HL-60 (cell line): Measurements from ENCODE around the gene FAM3A.
A peak's percentile ranks its signal among the peaks of the same experiment; 100 is the strongest.

ENCODE experiments used
- DNase-seq, 2 experiments: peaks; one replicate each; pipeline ENCODE4 v3.0.0-alpha.2; 2010 to 2020; ENCODE audit warnings: low read depth in 1 of 2, low spot score in 1 of 2
- H3K27ac ChIP-seq: fragments of 250-450 bp; sonication (Bioruptor Pico); replicated peaks from 2 replicates; pipeline ENCODE4 v1.5.1; 2020; ENCODE audit warnings: mild to moderate bottlenecking, moderate library complexity
- H3K27me3 ChIP-seq: fragments of 250-450 bp; sonication (Bioruptor Pico); 2 replicates; pipeline ENCODE4 v1.5.1; 2021; ENCODE audit warnings: mild to moderate bottlenecking, moderate library complexity; ENCODE audit not compliant: insufficient read depth, poor library complexity, severe bottlenecking
- H3K4me3 ChIP-seq: replicated peaks from 2 replicates; pipeline ENCODE4 v1.5.1; 2011; ENCODE audit warnings: mild to moderate bottlenecking, control low read depth, low read length; ENCODE audit not compliant: insufficient read depth
- GABPA ChIP-seq: IDR thresholded peaks from 2 replicates; pipeline ENCODE4 v1.6.1; 2012; ENCODE audit warnings: low read depth
- POLR2AphosphoS5 ChIP-seq: IDR thresholded peaks from 2 replicates; pipeline ENCODE4 v1.6.1; 2012; ENCODE audit warnings: low read depth
- REST ChIP-seq: IDR thresholded peaks from 2 replicates; pipeline ENCODE4 v1.6.1; 2012; ENCODE audit warnings: low read depth; ENCODE audit not compliant: insufficient replicate concordance
- SPI1 ChIP-seq: IDR thresholded peaks from 2 replicates; pipeline ENCODE4 v1.6.1; 2012; ENCODE audit warnings: low read depth, mild to moderate bottlenecking, borderline replicate concordance
- TF ChIP-seq, protein P1 (sequence below): IDR thresholded peaks from one replicate; pipeline ENCODE4 v1.5.1; 2011; ENCODE audit warnings: low read length, control low read depth, inconsistent platforms; ENCODE audit not compliant: insufficient read depth

Gene FAM3A

DNA sequence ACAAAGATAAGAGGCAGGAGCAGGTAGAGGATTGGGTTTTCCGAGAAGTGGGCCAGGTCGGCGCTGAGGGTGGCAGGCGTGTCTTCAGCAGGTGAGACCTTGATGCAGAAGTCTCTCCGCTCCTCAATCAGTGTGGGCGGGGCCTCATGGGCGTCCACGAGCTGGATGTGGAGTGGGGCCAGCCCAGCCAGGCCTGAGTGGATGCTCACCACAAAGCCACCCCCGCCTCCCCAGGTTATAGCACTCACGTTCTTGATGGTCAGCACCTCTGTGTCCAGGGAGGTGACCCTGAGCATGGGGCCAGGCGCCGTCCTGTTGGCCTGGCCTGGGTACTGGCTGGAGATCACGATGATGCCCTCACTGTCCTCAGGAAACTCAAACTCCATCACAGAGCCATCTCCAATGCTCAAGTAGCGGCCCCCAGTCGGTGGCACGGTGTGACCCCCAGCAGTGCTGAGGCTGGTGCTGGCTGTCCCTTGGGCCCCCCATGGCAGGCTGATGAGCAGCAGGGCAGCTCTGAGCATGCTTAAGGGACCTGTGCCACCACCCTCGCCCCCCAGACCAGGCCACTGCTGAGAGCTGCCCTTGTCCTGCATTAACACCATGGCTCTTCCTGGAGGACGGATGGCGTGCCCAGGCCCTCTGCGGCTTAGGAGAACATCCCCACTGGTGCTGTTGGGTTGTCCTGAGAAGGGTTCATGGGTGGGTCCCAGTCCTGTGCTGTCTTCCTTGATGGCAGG lies 27.5 kb downstream of the FAM3A start:
- DNase-seq, result no peak
- H3K27me3 ChIP-seq, result no peaks in the 10 kb centered on the region
- no peak overlapping the region for H3K4me3 ChIP-seq
- TF ChIP-seq, protein P1, sequence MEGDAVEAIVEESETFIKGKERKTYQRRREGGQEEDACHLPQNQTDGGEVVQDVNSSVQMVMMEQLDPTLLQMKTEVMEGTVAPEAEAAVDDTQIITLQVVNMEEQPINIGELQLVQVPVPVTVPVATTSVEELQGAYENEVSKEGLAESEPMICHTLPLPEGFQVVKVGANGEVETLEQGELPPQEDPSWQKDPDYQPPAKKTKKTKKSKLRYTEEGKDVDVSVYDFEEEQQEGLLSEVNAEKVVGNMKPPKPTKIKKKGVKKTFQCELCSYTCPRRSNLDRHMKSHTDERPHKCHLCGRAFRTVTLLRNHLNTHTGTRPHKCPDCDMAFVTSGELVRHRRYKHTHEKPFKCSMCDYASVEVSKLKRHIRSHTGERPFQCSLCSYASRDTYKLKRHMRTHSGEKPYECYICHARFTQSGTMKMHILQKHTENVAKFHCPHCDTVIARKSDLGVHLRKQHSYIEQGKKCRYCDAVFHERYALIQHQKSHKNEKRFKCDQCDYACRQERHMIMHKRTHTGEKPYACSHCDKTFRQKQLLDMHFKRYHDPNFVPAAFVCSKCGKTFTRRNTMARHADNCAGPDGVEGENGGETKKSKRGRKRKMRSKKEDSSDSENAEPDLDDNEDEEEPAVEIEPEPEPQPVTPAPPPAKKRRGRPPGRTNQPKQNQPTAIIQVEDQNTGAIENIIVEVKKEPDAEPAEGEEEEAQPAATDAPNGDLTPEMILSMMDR, result no peak
- TF ChIP-seq GABPA (no peak), SPI1 (no peak), REST (no peak), POLR2AphosphoS5 (no peak)
- H3K27ac ChIP-seq, result no peak overlapping the region

DNA sequence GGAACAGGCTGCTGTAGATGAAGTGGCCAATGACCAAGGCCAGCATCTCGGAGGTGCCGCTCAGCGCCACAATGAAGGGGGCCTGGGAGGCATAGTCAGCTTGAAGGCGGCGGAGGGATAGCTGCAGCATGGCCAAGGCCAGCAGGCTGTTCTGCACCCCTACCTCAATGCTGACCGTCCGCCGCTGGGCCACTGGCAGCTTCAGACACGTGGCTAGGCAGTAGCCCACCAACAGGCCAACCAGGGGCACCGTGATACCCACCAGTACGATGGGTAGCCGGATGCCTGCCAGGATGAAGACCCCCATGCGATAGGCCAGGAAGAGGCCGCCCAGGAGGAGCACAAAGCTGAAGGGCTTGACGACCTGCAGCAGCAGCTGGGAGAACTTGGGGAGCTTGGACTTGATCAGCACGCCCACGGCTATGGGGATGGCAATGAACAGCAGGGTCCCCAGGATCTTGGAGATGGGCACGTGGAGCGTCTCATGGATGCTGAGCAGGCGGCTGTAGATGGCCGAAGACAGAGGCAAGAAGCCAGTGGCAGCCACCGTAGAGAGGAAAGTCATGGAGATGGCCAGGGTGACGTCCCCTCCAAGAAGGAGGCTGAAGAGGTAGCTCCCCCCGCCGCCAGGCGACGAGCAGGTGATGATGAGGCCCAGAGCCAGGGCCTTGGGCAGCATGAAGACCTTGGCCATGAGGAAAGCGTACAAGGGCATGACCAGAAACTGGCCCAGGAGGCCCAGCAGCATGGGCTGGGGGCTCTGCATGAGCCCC lies 28.3 kb downstream of the FAM3A start:
- DNase-seq, result no peak
- Histone ChIP-seq H3K4me3 (no peak overlapping the region), H3K27me3 (no peaks in the 10 kb centered on the region), H3K27ac (no peak overlapping the region)
- TF ChIP-seq GABPA, result no peak

DNA sequence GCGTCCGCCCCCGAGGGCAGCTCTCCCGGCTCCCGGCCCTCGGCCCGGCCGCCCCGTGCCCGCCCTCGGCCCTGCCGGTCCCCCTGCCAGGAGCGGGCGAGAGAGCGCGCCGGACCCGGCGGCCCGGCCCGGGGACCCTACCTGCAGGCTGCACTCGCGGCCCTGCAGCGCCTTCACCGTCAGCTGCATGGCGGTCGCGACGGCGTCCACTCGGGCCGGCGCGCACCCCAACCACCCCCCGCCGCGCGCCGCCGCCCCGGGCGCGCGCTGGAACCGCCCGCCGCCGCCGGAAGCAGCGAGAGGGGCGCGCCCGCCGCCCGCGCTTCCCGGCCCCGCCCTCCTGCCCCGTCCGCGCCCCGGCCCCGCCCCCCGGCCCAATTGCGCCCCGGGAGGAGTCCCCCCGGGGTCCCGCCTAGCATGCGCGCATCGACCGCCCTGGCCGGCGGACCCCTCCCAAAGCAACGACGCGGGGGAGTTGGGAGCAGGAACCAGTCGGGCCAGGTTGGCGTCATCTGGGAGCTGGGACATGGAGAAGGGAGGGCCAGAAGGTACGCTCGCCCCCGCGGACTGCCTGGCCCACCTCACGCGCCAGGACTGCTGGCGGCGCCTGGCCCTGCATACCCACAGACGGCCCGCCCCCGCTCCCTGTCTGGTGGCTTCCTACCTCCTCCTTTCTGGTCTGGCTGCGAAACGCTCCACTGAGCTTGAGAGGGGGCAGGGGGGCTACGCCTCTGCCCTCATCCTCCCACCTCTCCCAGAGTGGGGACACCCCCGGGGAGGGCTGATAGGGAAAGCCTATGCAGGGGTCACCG lies 29.4 kb downstream of the FAM3A start, which contains the start of gene UBL4A:
Gene UBL4A (minus strand): TSS at position 220 of the 812 bp plus-strand sequence. CDS start 31 bp downstream, at position 189.
- Histone ChIP-seq H3K4me3 (peak within 1 kb of the TSS; percentile 59), H3K27ac (peak within 1 kb of the TSS; percentile 80), H3K27me3 (no peaks in the 10 kb centered on the region)
- TF ChIP-seq SPI1 (no peak), REST (no peak), GABPA (no peak), POLR2AphosphoS5 (no peak)
- TF ChIP-seq, protein P1, result no peak
- peak; percentile 26 to 38 for DNase-seq

DNA sequence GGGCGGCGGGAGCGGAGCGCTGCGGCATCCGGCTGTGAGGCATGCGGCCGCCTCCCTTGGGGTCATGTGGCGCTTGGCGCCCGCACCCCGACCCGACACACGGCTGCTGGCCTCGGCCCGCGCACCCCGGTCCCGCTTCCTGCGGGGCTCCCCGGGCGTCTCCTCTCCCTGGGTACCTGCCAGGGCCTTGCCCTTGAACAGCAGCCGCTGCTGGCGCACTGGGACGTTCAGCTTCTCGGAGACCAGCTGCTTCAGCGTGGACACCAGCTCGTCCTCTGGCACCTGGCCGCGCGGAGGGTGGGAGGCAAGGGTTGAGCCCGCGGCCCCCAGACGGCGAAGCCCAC lies 30.0 kb downstream of the FAM3A start:
- H3K4me3 ChIP-seq, result peak overlapping the region; percentile 59
- TF ChIP-seq GABPA (no peak), REST (no peak), POLR2AphosphoS5 (no peak), SPI1 (no peak)
- TF ChIP-seq, protein P1, result no peak
- DNase-seq, result peak in 1 of 2 experiments; percentile 22
- H3K27me3 ChIP-seq, result no peaks in the 10 kb centered on the region
- peak overlapping the region; percentile 80 for H3K27ac ChIP-seq
